ENCODE data around the gene SHISA9.

SHISA9 gene

GRCh38 chr16:12998361-12999085, 97.1 kb downstream of the SHISA9 start:
- Mint-ChIP-seq H3K27ac (no peak overlapping the region), H3K9me3 (peaks cover 4% of the 10 kb centered on the region), H3K4me3 (no peak overlapping the region), H3K36me3 (ENCODE audit: low read depth) (no peaks in the 10 kb centered on the region), H3K4me1 (ENCODE audit: low read depth) (no peaks in the 10 kb centered on the region), H3K27me3 (peaks cover 5% of the 10 kb centered on the region)

GRCh38 chr16:12999368-12999767, 98.0 kb downstream of the SHISA9 start:
- Mint-ChIP-seq H3K4me3 (no peak overlapping the region), H3K4me1 (ENCODE audit: low read depth) (no peaks in the 10 kb centered on the region), H3K27me3 (peaks cover 5% of the 10 kb centered on the region), H3K9me3 (peaks cover 4% of the 10 kb centered on the region), H3K36me3 (ENCODE audit: low read depth) (no peaks in the 10 kb centered on the region), H3K27ac (no peak overlapping the region)

DNA sequence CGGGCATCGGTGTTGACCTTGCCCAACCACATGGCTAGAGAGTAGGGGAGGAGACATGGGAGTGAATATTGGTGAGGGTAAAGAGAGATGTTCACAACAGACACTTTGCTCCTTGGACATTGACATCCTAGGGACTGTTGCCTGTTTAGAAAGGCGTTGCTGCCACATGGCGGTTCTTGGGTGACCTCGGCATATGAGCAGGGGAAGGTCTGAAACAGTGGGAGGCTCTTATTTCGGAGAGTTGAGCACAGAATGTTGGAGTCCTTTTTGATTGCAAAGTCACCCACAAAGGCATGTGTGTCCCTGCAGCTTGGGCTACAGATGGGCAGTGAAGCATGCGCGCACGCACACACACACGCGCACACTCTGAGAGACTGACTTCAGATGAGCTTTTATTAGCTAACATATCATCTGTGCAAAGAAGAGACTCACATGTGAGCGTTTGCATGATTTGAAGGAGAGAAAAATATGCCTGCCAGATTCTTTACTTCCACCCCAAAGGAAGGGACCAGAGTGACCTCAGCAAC, 104.4 kb downstream of the SHISA9 start:
- no peaks in the 10 kb centered on the region for H3K36me3 Mint-ChIP-seq (ENCODE audit: low read depth)
- no peak overlapping the region for H3K27ac Mint-ChIP-seq
- peaks cover 5% of the 10 kb centered on the region for H3K27me3 Mint-ChIP-seq
- H3K9me3 Mint-ChIP-seq: no peaks in the 10 kb centered on the region
- H3K4me3 Mint-ChIP-seq: no peak overlapping the region
- no peaks in the 10 kb centered on the region for H3K4me1 Mint-ChIP-seq (ENCODE audit: low read depth)

DNA sequence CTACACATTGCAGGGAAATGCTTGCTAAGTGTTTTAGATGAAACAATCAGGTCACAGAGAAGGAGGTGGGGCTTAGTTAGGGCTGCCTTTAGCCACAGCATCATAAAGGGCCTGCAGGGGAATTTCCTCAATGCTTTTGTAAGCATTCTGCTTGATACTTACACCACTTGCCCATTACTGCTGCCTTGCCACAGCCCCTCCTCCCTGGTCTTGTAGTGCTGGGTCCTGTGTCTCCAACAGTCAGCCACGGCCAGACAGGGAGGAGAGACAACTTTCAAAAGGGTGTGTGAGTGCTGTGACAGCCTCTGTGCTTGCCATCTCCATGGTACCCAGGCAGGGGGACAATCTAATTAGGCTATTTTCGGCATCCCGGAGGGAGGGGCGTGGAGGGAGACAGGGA, 111.2 kb downstream of the SHISA9 start:
- H3K4me1 Mint-ChIP-seq (ENCODE audit: low read depth): no peaks in the 10 kb centered on the region
- H3K27me3 Mint-ChIP-seq: peaks cover 3% of the 10 kb centered on the region
- H3K4me3 Mint-ChIP-seq: no peak overlapping the region
- no peaks in the 10 kb centered on the region for H3K36me3 Mint-ChIP-seq (ENCODE audit: low read depth)
- no peaks in the 10 kb centered on the region for H3K9me3 Mint-ChIP-seq
- no peak overlapping the region for H3K27ac Mint-ChIP-seq

DNA sequence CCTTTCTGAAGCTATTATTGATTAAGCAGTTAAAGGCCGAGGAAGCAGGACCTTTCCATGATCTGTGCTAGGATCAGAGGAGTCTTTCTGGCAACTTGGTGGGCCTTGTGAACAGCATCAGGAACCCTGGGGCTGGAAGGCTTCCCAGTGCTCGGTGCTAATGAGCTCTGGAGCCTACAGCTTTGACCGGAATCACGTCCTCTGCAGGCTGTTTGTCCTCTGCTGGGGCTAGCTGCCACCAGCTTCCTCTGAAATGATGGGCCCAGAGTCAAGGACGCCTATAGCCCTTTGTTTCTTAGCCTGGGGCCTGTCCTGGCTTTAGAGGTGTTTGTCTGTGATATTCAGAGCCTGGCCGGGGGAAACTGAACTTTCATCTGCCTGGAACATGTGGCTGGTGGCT, 111.6 kb downstream of the SHISA9 start:
- H3K4me1 Mint-ChIP-seq (ENCODE audit: low read depth): no peaks in the 10 kb centered on the region
- H3K9me3 Mint-ChIP-seq: no peaks in the 10 kb centered on the region
- H3K36me3 Mint-ChIP-seq (ENCODE audit: low read depth): no peaks in the 10 kb centered on the region
- H3K27ac Mint-ChIP-seq: no peak overlapping the region
- no peak overlapping the region for H3K4me3 Mint-ChIP-seq
- H3K27me3 Mint-ChIP-seq: peaks cover 3% of the 10 kb centered on the region

- no peaks in the 10 kb centered on the region for H3K9me3 Mint-ChIP-seq
- H3K27me3 Mint-ChIP-seq: peaks cover 3% of the 10 kb centered on the region
- no peaks in the 10 kb centered on the region for H3K4me1 Mint-ChIP-seq (ENCODE audit: low read depth)
- no peak overlapping the region for H3K4me3 Mint-ChIP-seq
- H3K27ac Mint-ChIP-seq: no peak overlapping the region
- no peaks in the 10 kb centered on the region for H3K36me3 Mint-ChIP-seq (ENCODE audit: low read depth)
Measured at GRCh38 chr16:13014476-13014875, 113.1 kb downstream of the SHISA9 start.

- no peak overlapping the region for H3K4me3 Mint-ChIP-seq
- H3K4me1 Mint-ChIP-seq (ENCODE audit: low read depth): no peaks in the 10 kb centered on the region
- H3K27ac Mint-ChIP-seq: no peak overlapping the region
- no peaks in the 10 kb centered on the region for H3K27me3 Mint-ChIP-seq
- peaks cover 5% of the 10 kb centered on the region for H3K9me3 Mint-ChIP-seq
- H3K36me3 Mint-ChIP-seq (ENCODE audit: low read depth): no peaks in the 10 kb centered on the region
Measured at GRCh38 chr16:13018026-13018425, 116.6 kb downstream of the SHISA9 start.

DNA sequence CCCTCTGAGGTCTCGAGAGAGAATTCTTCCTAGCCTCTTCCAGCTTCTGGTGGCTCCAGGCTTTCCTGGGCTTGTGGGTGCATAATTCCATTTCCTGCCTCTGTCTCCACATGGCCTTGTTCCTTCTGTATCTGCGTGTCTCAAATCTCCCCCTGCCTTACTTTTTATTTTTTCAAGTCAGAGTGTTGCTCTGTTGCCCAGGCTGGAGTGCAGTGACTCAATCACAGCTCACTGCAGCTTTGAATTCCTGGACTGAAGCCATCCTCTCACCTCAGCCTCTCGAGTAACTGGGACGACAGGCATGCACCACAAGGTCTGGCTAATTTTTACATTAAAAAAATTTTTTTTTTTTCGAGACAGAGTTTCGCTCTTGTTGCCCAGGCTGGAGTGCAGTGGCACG, 120.6 kb downstream of the SHISA9 start:
- H3K27ac Mint-ChIP-seq: no peak overlapping the region
- H3K27me3 Mint-ChIP-seq: no peaks in the 10 kb centered on the region
- H3K4me1 Mint-ChIP-seq (ENCODE audit: low read depth): no peaks in the 10 kb centered on the region
- peaks cover 10% of the 10 kb centered on the region for H3K9me3 Mint-ChIP-seq
- no peaks in the 10 kb centered on the region for H3K36me3 Mint-ChIP-seq (ENCODE audit: low read depth)
- H3K4me3 Mint-ChIP-seq: no peak overlapping the region

GRCh38 chr16:13029786-13030185, 128.4 kb downstream of the SHISA9 start:
- Mint-ChIP-seq H3K27me3 (no peaks in the 10 kb centered on the region), H3K36me3 (ENCODE audit: low read depth) (no peaks in the 10 kb centered on the region), H3K27ac (no peak overlapping the region), H3K9me3 (peaks cover 14% of the 10 kb centered on the region), H3K4me1 (ENCODE audit: low read depth) (no peaks in the 10 kb centered on the region), H3K4me3 (no peak overlapping the region)

- H3K4me1 Mint-ChIP-seq (ENCODE audit: low read depth): no peaks in the 10 kb centered on the region
- no peak overlapping the region for H3K4me3 Mint-ChIP-seq
- no peaks in the 10 kb centered on the region for H3K27me3 Mint-ChIP-seq
- H3K9me3 Mint-ChIP-seq: peaks cover 16% of the 10 kb centered on the region
- H3K27ac Mint-ChIP-seq: no peak overlapping the region
- H3K36me3 Mint-ChIP-seq (ENCODE audit: low read depth): no peaks in the 10 kb centered on the region
Measured at GRCh38 chr16:13030769-13031168, 129.4 kb downstream of the SHISA9 start.

GRCh38 chr16:13032911-13033310, 131.5 kb downstream of the SHISA9 start:
- no peak overlapping the region for H3K4me3 Mint-ChIP-seq
- no peaks in the 10 kb centered on the region for H3K27me3 Mint-ChIP-seq
- H3K9me3 Mint-ChIP-seq: peaks cover 17% of the 10 kb centered on the region
- H3K36me3 Mint-ChIP-seq (ENCODE audit: low read depth): no peaks in the 10 kb centered on the region
- H3K4me1 Mint-ChIP-seq (ENCODE audit: low read depth): no peaks in the 10 kb centered on the region
- no peak overlapping the region for H3K27ac Mint-ChIP-seq

- Mint-ChIP-seq H3K27ac (no peak overlapping the region), H3K4me1 (ENCODE audit: low read depth) (no peaks in the 10 kb centered on the region), H3K4me3 (no peak overlapping the region), H3K27me3 (no peaks in the 10 kb centered on the region), H3K36me3 (ENCODE audit: low read depth) (no peaks in the 10 kb centered on the region), H3K9me3 (peaks cover 20% of the 10 kb centered on the region)
Measured at GRCh38 chr16:13036600-13036999, 135.2 kb downstream of the SHISA9 start.

DNA sequence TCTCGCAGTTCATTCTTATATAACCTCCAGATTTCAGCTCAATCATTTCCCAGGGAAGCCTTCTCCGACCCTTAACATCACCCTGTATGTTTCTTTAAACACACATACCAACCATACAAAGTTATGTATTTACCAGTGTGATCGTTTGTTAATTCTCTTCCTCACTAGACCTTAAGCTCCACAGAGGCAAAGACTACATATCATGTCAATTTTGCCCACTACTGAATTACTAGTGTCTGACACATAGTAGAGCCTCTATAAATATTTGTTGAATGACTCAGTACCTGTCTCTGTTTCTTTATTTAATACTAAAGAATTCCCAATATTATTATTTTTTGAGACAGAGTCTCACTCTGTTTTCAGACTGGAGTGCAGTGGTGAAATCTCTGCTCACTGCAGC, 137.2 kb downstream of the SHISA9 start:
- Mint-ChIP-seq H3K27me3 (no peaks in the 10 kb centered on the region), H3K36me3 (ENCODE audit: low read depth) (no peaks in the 10 kb centered on the region), H3K27ac (no peak overlapping the region), H3K9me3 (peaks cover 20% of the 10 kb centered on the region), H3K4me3 (no peak overlapping the region), H3K4me1 (ENCODE audit: low read depth) (no peaks in the 10 kb centered on the region)

GRCh38 chr16:13039526-13039925, 138.1 kb downstream of the SHISA9 start:
- H3K36me3 Mint-ChIP-seq (ENCODE audit: low read depth): no peaks in the 10 kb centered on the region
- no peaks in the 10 kb centered on the region for H3K4me1 Mint-ChIP-seq (ENCODE audit: low read depth)
- no peaks in the 10 kb centered on the region for H3K27me3 Mint-ChIP-seq
- no peak overlapping the region for H3K4me3 Mint-ChIP-seq
- no peak overlapping the region for H3K27ac Mint-ChIP-seq
- H3K9me3 Mint-ChIP-seq: peaks cover 20% of the 10 kb centered on the region

- Mint-ChIP-seq H3K27me3 (no peaks in the 10 kb centered on the region), H3K9me3 (peaks cover 13% of the 10 kb centered on the region), H3K4me1 (ENCODE audit: low read depth) (no peaks in the 10 kb centered on the region), H3K27ac (no peak overlapping the region), H3K36me3 (ENCODE audit: low read depth) (no peaks in the 10 kb centered on the region), H3K4me3 (no peak overlapping the region)
Measured at GRCh38 chr16:13041180-13041579, 139.8 kb downstream of the SHISA9 start.
